H1 (cell line): ENCODE measurements around the gene QPCT. TPM values are rescaled to one million over a fixed set of nuclear protein-coding genes. Genes with fewer than 3 reads are reported as not detected.

ENCODE experiments used
- CTCF ChIA-PET: fragments of 300-600 bp; sonication (Branson Sonifier 250); formaldehyde crosslinking; loops from one replicate; lab custom pipeline; 2021; ENCODE audit not compliant: partially characterized antibody; lab: Charles Lee
- POLR2A ChIA-PET: fragments of 300-600 bp; sonication (Branson Sonifier 250); formaldehyde crosslinking; loops from one replicate; lab custom pipeline; 2021; ENCODE audit warnings: inconsistent platforms; ENCODE audit not compliant: partially characterized antibody; lab: Charles Lee
- DNase-seq, 2 experiments: peaks; one replicate each; pipeline versions ENCODE4 v3.0.0 to v3.0.0-alpha.2; 2010 to 2022; ENCODE audit warnings: low spot score in 2 of 2, low read depth in 1 of 2, mixed read lengths in 1 of 2
- FAIRE-seq: peaks from 2 replicates; lab custom pipeline; 2011; peaks lifted over from hg19 to GRCh38; lab: Jason Lieb, UNC
- H2AFZ ChIP-seq: 2 replicates; pipeline ENCODE4 v1.8.1; 2012; ENCODE audit warnings: low read length, inconsistent platforms
- H2AK5ac ChIP-seq: 2 replicates; pipeline ENCODE4 v1.6.1; 2013; ENCODE audit warnings: low read depth, low read length
- H2BK120ac ChIP-seq: replicated peaks from 2 replicates; pipeline ENCODE3; 2013; ENCODE audit warnings: low read depth, low read length, inconsistent platforms
- H2BK12ac ChIP-seq: 2 replicates; pipeline ENCODE4 v1.6.1; 2013; ENCODE audit warnings: low read depth, low read length
- H2BK15ac ChIP-seq: 2 replicates; pipeline ENCODE4 v1.6.1; 2013; ENCODE audit warnings: low read length
- H2BK20ac ChIP-seq: 2 replicates; pipeline ENCODE4 v1.6.1; 2013; ENCODE audit warnings: low read length
- H2BK5ac ChIP-seq: 2 replicates; pipeline ENCODE4 v1.6.1; 2013; ENCODE audit warnings: low read depth, low read length
- H3K14ac ChIP-seq: 2 replicates; pipeline ENCODE4 v1.6.1; 2013; ENCODE audit warnings: inconsistent platforms; ENCODE audit not compliant: insufficient read length
- H3K18ac ChIP-seq: 2 replicates; pipeline ENCODE4 v1.6.1; 2013; ENCODE audit warnings: low read length; ENCODE audit errors: extremely low read depth
- H3K23ac ChIP-seq: 2 replicates; pipeline ENCODE4 v1.6.1; 2013; ENCODE audit warnings: inconsistent platforms; ENCODE audit not compliant: insufficient read length
- H3K23me2 ChIP-seq: 2 replicates; pipeline ENCODE4 v1.6.1; 2013; ENCODE audit warnings: low read depth, low read length
- H3K27ac ChIP-seq: 2 replicates; pipeline ENCODE4 v1.6.1; 2011; ENCODE audit warnings: low read depth, low read length, inconsistent platforms
- H3K27me3 ChIP-seq, 4 experiments: replicated peaks in 1 of 4; 1 replicate in 1 of 4; 2 replicates in 3 of 4; pipeline versions ENCODE4 v1.6.1 to v1.8.1; 2011 to 2013; ENCODE audit warnings: low read length in 3 of 4, mild to moderate bottlenecking in 3 of 4, inconsistent platforms in 2 of 4, mixed read lengths in 2 of 4, moderate library complexity in 1 of 4; ENCODE audit not compliant: control insufficient read depth in 3 of 4, insufficient read depth in 3 of 4; ENCODE audit errors: extremely low read depth in 1 of 4
- H3K36me3 ChIP-seq, 4 experiments: 2 replicates each; pipeline versions ENCODE4 v1.6.1 to v1.8.1; 2011 to 2013; ENCODE audit warnings: mild to moderate bottlenecking in 4 of 4, low read length in 3 of 4, moderate library complexity in 2 of 4, control low read depth in 1 of 4, inconsistent platforms in 1 of 4; ENCODE audit not compliant: insufficient read depth in 4 of 4, control insufficient read depth in 2 of 4
- H3K4ac ChIP-seq: replicated peaks from 2 replicates; pipeline ENCODE3; 2013; ENCODE audit warnings: low read length, low read depth, mixed read lengths, inconsistent platforms; ENCODE audit not compliant: insufficient read length
- H3K4me1 ChIP-seq, 4 experiments: replicated peaks in 1 of 4; 1 replicate in 1 of 4; 2 replicates in 3 of 4; pipeline versions ENCODE4 v1.6.1 to v1.8.1; 2011 to 2013; ENCODE audit warnings: low read length in 3 of 4, inconsistent platforms in 2 of 4, mixed read lengths in 1 of 4; ENCODE audit not compliant: insufficient read depth in 4 of 4, control insufficient read depth in 3 of 4
- H3K4me2 ChIP-seq, 2 experiments: 2 replicates each; pipeline versions ENCODE4 v1.6.1 to v1.8.1; 2011 to 2013; ENCODE audit warnings: low read depth in 2 of 2, low read length in 2 of 2, control low read depth in 1 of 2, inconsistent platforms in 1 of 2, mild to moderate bottlenecking in 1 of 2; ENCODE audit not compliant: insufficient read depth in 1 of 2
- H3K4me3 ChIP-seq, 4 experiments: fragments of 200-600, 300-600 bp in 1 of 4; sonication (generic), shearing (Covaris generic), sonication (Bioruptor Twin) in 1 of 4; 2 replicates each; pipeline versions ENCODE4 v1.5.1 to v1.8.1; 2011 to 2016; ENCODE audit warnings: low read length in 4 of 4, low read depth in 3 of 4, control low read depth in 2 of 4, inconsistent platforms in 2 of 4, mild to moderate bottlenecking in 2 of 4, mixed read lengths in 1 of 4, moderate library complexity in 1 of 4; ENCODE audit not compliant: insufficient read depth in 2 of 4; ENCODE audit errors: extremely low read depth in 1 of 4
- H3K56ac ChIP-seq: replicated peaks from 2 replicates; pipeline ENCODE3; 2013; ENCODE audit warnings: low read depth, mild to moderate bottlenecking, mixed read lengths, low read length, inconsistent platforms; ENCODE audit not compliant: insufficient read length
- H3K79me1 ChIP-seq: 2 replicates; pipeline ENCODE4 v1.6.1; 2013; ENCODE audit warnings: low read depth, low read length, control low read depth
- H3K79me2 ChIP-seq, 2 experiments: 2 replicates each; pipeline versions ENCODE4 v1.6.1 to v1.8.1; 2012 to 2013; ENCODE audit warnings: low read length in 2 of 2, mild to moderate bottlenecking in 2 of 2, inconsistent platforms in 1 of 2; ENCODE audit not compliant: insufficient read depth in 2 of 2, control insufficient read depth in 1 of 2
- H3K9ac ChIP-seq, 4 experiments: replicated peaks in 1 of 4; 1 replicate in 1 of 4; 2 replicates in 3 of 4; pipeline versions ENCODE4 v1.6.1 to v1.8.1; 2011 to 2013; ENCODE audit warnings: low read depth in 3 of 4, low read length in 3 of 4, control low read depth in 2 of 4, mild to moderate bottlenecking in 2 of 4, moderate library complexity in 2 of 4, inconsistent platforms in 1 of 4; ENCODE audit errors: extremely low read depth in 1 of 4
- H3K9me3 ChIP-seq, 2 experiments: 2 replicates each; pipeline versions ENCODE4 v1.6.1 to v1.8.1; 2012 to 2013; ENCODE audit warnings: mild to moderate bottlenecking in 2 of 2, moderate library complexity in 2 of 2, control low read depth in 1 of 2, inconsistent platforms in 1 of 2, low read depth in 1 of 2, low read length in 1 of 2, mixed read lengths in 1 of 2; ENCODE audit not compliant: insufficient read depth in 2 of 2
- H4K20me1 ChIP-seq, 2 experiments: replicated peaks in 1 of 2; 2 replicates each; pipeline versions ENCODE3 to v1.8.1; 2011 to 2013; ENCODE audit warnings: inconsistent platforms in 2 of 2, low read length in 2 of 2, mild to moderate bottlenecking in 1 of 2; ENCODE audit not compliant: insufficient read depth in 2 of 2, control insufficient read depth in 1 of 2
- H4K5ac ChIP-seq: 2 replicates; pipeline ENCODE4 v1.6.1; 2013; ENCODE audit warnings: low read length, low read depth, mixed read lengths, inconsistent platforms; ENCODE audit not compliant: insufficient read length
- H4K8ac ChIP-seq: 2 replicates; pipeline ENCODE4 v1.8.0; 2013; ENCODE audit warnings: mild to moderate bottlenecking, moderate library complexity, low read length, inconsistent platforms; ENCODE audit not compliant: insufficient read depth; ENCODE audit errors: extremely low read depth
- H4K91ac ChIP-seq: replicated peaks from 2 replicates; pipeline ENCODE3; 2013; ENCODE audit warnings: low read length, mixed read lengths, inconsistent platforms; ENCODE audit not compliant: insufficient read length
- ASH2L ChIP-seq: fragments of 200-600, 300-600 bp; sonication (generic); IDR thresholded peaks from one replicate; pipeline ENCODE4 v1.7.1; 2017; ENCODE audit warnings: low read length
- FOSL1 ChIP-seq: IDR thresholded peaks from 2 replicates; pipeline ENCODE4 v1.6.1; 2011; ENCODE audit warnings: mild to moderate bottlenecking, low read depth, low read length, moderate library complexity; ENCODE audit not compliant: insufficient read depth
- GTF2F1 ChIP-seq: IDR thresholded peaks from 2 replicates; pipeline ENCODE4 v1.6.1; 2012; ENCODE audit warnings: low read depth, low read length, improper control_type of control experiment, borderline replicate concordance
- KDM4A ChIP-seq: IDR thresholded peaks from one replicate; pipeline ENCODE4 v1.7.1; 2012; ENCODE audit warnings: low read depth, mild to moderate bottlenecking, moderate library complexity, low read length, inconsistent platforms; ENCODE audit not compliant: severe bottlenecking
- KDM5A ChIP-seq: fragments of 200-600 bp; IDR thresholded peaks from 2 replicates; pipeline ENCODE4 v1.7.1; 2012; ENCODE audit warnings: mild to moderate bottlenecking, low read length, inconsistent platforms, mixed read lengths
- MAFK ChIP-seq: IDR thresholded peaks from 2 replicates; pipeline ENCODE4 v1.6.1; 2012; ENCODE audit warnings: low read depth, mild to moderate bottlenecking, improper control_type of control experiment, low read length
- POLR2AphosphoS5 ChIP-seq: IDR thresholded peaks from 2 replicates; pipeline ENCODE4 v1.6.1; 2011; ENCODE audit warnings: low read depth, low read length
- SIX5 ChIP-seq: IDR thresholded peaks from 2 replicates; pipeline ENCODE4 v1.6.1; 2011; ENCODE audit warnings: mild to moderate bottlenecking, low read depth, low read length
- TAF1 ChIP-seq: IDR thresholded peaks from 2 replicates; pipeline ENCODE4 v1.6.1; 2011; ENCODE audit warnings: mild to moderate bottlenecking, low read depth, low read length
- TAF7 ChIP-seq: optimal IDR thresholded peaks from 2 replicates; pipeline ENCODE3; 2011; ENCODE audit warnings: low read depth, mild to moderate bottlenecking, inconsistent platforms, low read length, moderate library complexity, borderline replicate concordance
- TBP ChIP-seq: IDR thresholded peaks from 2 replicates; pipeline ENCODE4 v1.6.1; 2011; ENCODE audit warnings: low read depth, low read length, improper control_type of control experiment
- TCF12 ChIP-seq: IDR thresholded peaks from 2 replicates; pipeline ENCODE4 v1.6.1; 2011; ENCODE audit warnings: low read depth, mild to moderate bottlenecking, low read length
- TEAD4 ChIP-seq: IDR thresholded peaks from 2 replicates; pipeline ENCODE4 v1.6.1; 2012; ENCODE audit warnings: low read depth, low read length, inconsistent platforms, mixed read lengths
- WGBS, 2 experiments: shearing (Covaris generic) in 1 of 2; methylation state at CpG; one replicate each; pipeline versions ENCODE4 v1.1.6 to v1.1.7; 2013 to 2015; ENCODE audit warnings: low lambda C conversion rate in 2 of 2, mixed read lengths in 2 of 2, inconsistent platforms in 1 of 2, low coverage in 1 of 2, missing lambda C conversion rate in 1 of 2; ENCODE audit not compliant: insufficient replicate concordance in 2 of 2, insufficient coverage in 1 of 2, insufficient read length in 1 of 2; ENCODE audit errors: extremely low coverage in 1 of 2, missing lambda C conversion rate in 1 of 2; 5-methylcytosine and 5-hydroxymethylcytosine counted together
- polyA plus RNA-seq, 7 experiments: library from polyadenylated mRNA; depleted of rRNA in 3 of 7; stranded (reverse) in 5 of 7; unstranded in 2 of 7; fragments of >200 nt in 5 of 7; fragments of 200-250 nt in 2 of 7; gene quantifications; 1 replicate in 5 of 7; 2 replicates in 1 of 7; 4 replicates in 1 of 7; pipeline versions ENCODE4 v1.2.1 to v1.2.3, GENCODE V29; 2011 to 2013; ENCODE audit warnings: missing spikeins in 2 of 7, mixed read lengths in 2 of 7
- total RNA-seq: library from RNA; stranded (reverse); fragmentation: NEBNext Ultra II Directional; extraction: Animal tissue kit (Norgen Biotek cat#: 25700); gene quantifications from 2 replicates; pipeline ENCODE4 v1.2.1, GENCODE V29; 2021
- TF ChIP-seq, protein P1 (sequence below): IDR thresholded peaks from 2 replicates; pipeline ENCODE4 v1.6.1; 2011; ENCODE audit warnings: low read depth, mild to moderate bottlenecking, low read length; ENCODE audit not compliant: insufficient read depth

The QPCT gene
- total and polyA plus RNA-seq, 2 of the 8 experiments (the other 6 are each of a cell fraction or from before 2014, with no cell fraction given): 4.0 to 4.3 TPM

DNA sequence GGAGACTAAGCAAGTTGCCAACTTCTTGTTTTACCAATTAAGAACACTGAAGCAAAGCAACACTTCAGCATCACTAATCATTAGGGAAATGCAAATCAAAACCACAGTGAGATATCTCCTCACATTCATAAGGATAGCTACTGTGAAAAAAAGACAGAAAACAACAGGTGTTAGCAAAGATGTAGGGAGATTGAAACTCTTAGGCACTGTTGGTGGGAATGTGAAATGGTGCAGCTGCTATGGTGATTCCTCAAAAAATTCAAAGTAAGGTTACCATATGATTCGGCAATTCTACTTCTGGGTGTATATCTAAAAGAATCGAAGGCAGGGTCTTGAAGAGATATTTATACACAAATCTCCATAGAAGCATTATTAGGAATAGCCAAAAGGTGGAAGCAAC, 11.2 kb upstream of the QPCT start:
- Histone ChIP-seq H3K9ac (no peak overlapping the region), H4K20me1 (no peaks in the 10 kb centered on the region), H2BK5ac (no peak overlapping the region), H3K4me3 (no peak overlapping the region), H3K4ac (no peak overlapping the region), H2BK12ac (no peak overlapping the region), H3K4me2 (no peak overlapping the region), H2BK15ac (no peak overlapping the region), H2BK20ac (no peak overlapping the region), H4K8ac (no peak overlapping the region), H3K23ac (no peak overlapping the region), H3K27ac (no peak overlapping the region), H3K27me3 (no peaks in the 10 kb centered on the region), H4K5ac (no peak overlapping the region), H3K18ac (no peak overlapping the region), H3K79me2 (no peaks in the 10 kb centered on the region), H4K91ac (no peak overlapping the region), H2BK120ac (no peak overlapping the region), H3K79me1 (no peaks in the 10 kb centered on the region), H3K56ac (no peak overlapping the region), H2AFZ (no peak overlapping the region), H3K36me3 (no peaks in the 10 kb centered on the region), H3K14ac (no peak overlapping the region), H2AK5ac (no peak overlapping the region)
- DNase-seq (no peak), FAIRE-seq (no peak)
- 77% methylated on average over 2 of the region's 2 CpGs; no CpG with 5 or more reads in 1 of the 2 experiments for WGBS, 2 experiments
- ChIA-PET CTCF (no interaction called here), POLR2A (no interaction called here)
- TF ChIP-seq, protein P1, sequence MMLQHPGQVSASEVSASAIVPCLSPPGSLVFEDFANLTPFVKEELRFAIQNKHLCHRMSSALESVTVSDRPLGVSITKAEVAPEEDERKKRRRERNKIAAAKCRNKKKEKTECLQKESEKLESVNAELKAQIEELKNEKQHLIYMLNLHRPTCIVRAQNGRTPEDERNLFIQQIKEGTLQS: no peak
- TF ChIP-seq FOSL1 (no peak), KDM4A (no peak), GTF2F1 (no peak), TCF12 (no peak), SIX5 (no peak), TAF1 (no peak), POLR2AphosphoS5 (no peak), ASH2L (no peak), TEAD4 (no peak), TBP (no peak), TAF7 (no peak), MAFK (no peak), KDM5A (no peak)
- TF ChIP-seq, all 59 proteins: peak for 0
- H3K4me1 ChIP-seq: no peaks in the 10 kb centered on the region
- no peaks in the 10 kb centered on the region for H3K23me2 ChIP-seq
- no peaks in the 10 kb centered on the region for H3K9me3 ChIP-seq
